Panc1 (cell line): Measurements from ENCODE around the gene KASH5. TPM values are rescaled to one million over a fixed set of nuclear protein-coding genes. Genes with fewer than 3 reads are reported as not detected.

Source experiments
- ATAC-seq: fragments of 200-7000 bp; cut with Tn5 transposase; 2 replicates; pipeline ENCODE4 v1.9.1; 2020; ENCODE audit warnings: mild to moderate bottlenecking, moderate library complexity
- BruUV-seq: library from RNA; stranded (reverse); fragments of 400-500 nt; replicated peaks from 2 replicates; lab custom pipeline; 2021; lab: Mats Ljungman, UMichigan
- CTCF ChIA-PET: fragments of 300-600 bp; sonication (Branson Sonifier 250); formaldehyde crosslinking; loops from one replicate; lab custom pipeline; 2022; ENCODE audit warnings: antibody characterized with exemption; lab: Charles Lee
- POLR2A ChIA-PET: fragments of 300-600 bp; sonication (Branson Sonifier 250); formaldehyde crosslinking; loops from one replicate; lab custom pipeline; 2022; ENCODE audit warnings: antibody characterized with exemption; lab: Charles Lee
- DNase-seq: peaks from one replicate; pipeline ENCODE4 v3.0.0-alpha.2; 2010; ENCODE audit warnings: low read depth, low spot score
- H3K27ac ChIP-seq: 2 replicates; pipeline ENCODE4 v1.5.1; 2011; ENCODE audit warnings: mild to moderate bottlenecking, low read length, inconsistent platforms
- H3K27me3 ChIP-seq: fragments of 200-500 bp; sonication (Bioruptor generic); 2 replicates; pipeline ENCODE4 v1.6.0; 2014; ENCODE audit warnings: low read length, inconsistent platforms; ENCODE audit not compliant: control insufficient read depth, insufficient read depth
- H3K36me3 ChIP-seq: fragments of 200-500 bp; sonication (Bioruptor generic); 2 replicates; pipeline ENCODE4 v1.5.1; 2014; ENCODE audit warnings: inconsistent platforms, mild to moderate bottlenecking, low read length, moderate library complexity; ENCODE audit not compliant: control insufficient read depth, insufficient read depth
- H3K4me1 ChIP-seq: 2 replicates; pipeline ENCODE4 v1.5.1; 2011; ENCODE audit warnings: inconsistent platforms, mild to moderate bottlenecking, low read length, moderate library complexity; ENCODE audit not compliant: control insufficient read depth, insufficient read depth
- H3K4me3 ChIP-seq, 2 experiments: 2 replicates each; pipeline ENCODE4 v1.5.1; 2011 to 2012; ENCODE audit warnings: low read depth in 2 of 2, low read length in 2 of 2, mild to moderate bottlenecking in 2 of 2, inconsistent platforms in 1 of 2, moderate library complexity in 1 of 2
- H3K9me3 ChIP-seq: fragments of 200-500 bp; sonication (Bioruptor generic); 2 replicates; pipeline ENCODE4 v1.5.1; 2014; ENCODE audit warnings: low read depth, mild to moderate bottlenecking, inconsistent platforms, low read length, moderate library complexity; ENCODE audit not compliant: control insufficient read depth, insufficient read depth
- CTCF ChIP-seq: fragments of 450-650 bp; IDR thresholded peaks from 2 replicates; pipeline ENCODE4 v1.5.1; 2017; ENCODE audit warnings: mild to moderate bottlenecking
- POLR2AphosphoS5 ChIP-seq: IDR thresholded peaks from 2 replicates; pipeline ENCODE4 v1.6.1; 2012; ENCODE audit warnings: mild to moderate bottlenecking, low read depth, low read length, moderate library complexity
- REST ChIP-seq, 2 experiments: IDR thresholded peaks; 2 replicates each; pipeline ENCODE4 v1.6.1; 2011 to 2012; ENCODE audit warnings: low read depth in 2 of 2, control low read depth in 1 of 2, low read length in 1 of 2, mild to moderate bottlenecking in 1 of 2, moderate library complexity in 1 of 2; ENCODE audit not compliant: insufficient read depth in 1 of 2
- SIN3A ChIP-seq: IDR thresholded peaks from 2 replicates; pipeline ENCODE4 v1.6.1; 2012; ENCODE audit warnings: low read depth, mild to moderate bottlenecking, low read length, moderate library complexity, borderline replicate concordance; ENCODE audit not compliant: insufficient read depth
- TCF7L2 ChIP-seq: IDR thresholded peaks from 2 replicates; pipeline ENCODE4 v1.6.1; 2011; ENCODE audit warnings: mild to moderate bottlenecking, low read depth, low read length, inconsistent platforms
- in situ Hi-C: cut with HindIII; loops from 2 replicates; pipeline ENCODE4 v1.10.0; 2016; ENCODE audit warnings: low sequenced_read_pairs, low pct_unique_long_range_greater_than_20kb
- intact Hi-C: fragments of 100-400 bp; cut with micrococcal nuclease; formaldehyde crosslinking; loops from one replicate; pipeline ENCODE4 v1.10.0; 2022; ENCODE audit not compliant: unreplicated experiment
- total RNA-seq: library from RNA; stranded (reverse); gene quantifications from one replicate; pipeline ENCODE4 v1.2.1, GENCODE V29; 2021; ENCODE audit not compliant: unreplicated experiment

Gene KASH5
- total RNA-seq, 1 experiment from 2014 or later = not detected

- BruUV-seq = no TSS peak
- no peak overlapping the region for H3K4me3 ChIP-seq
- CTCF ChIA-PET = no interaction called here
- no peak overlapping the region for H3K27ac ChIP-seq
- H3K4me1 ChIP-seq = no peaks in the 10 kb centered on the region; the same call in 1 of the 2 replicates
- in situ Hi-C loops = no loop called here
- no peak for TF ChIP-seq POLR2AphosphoS5
- TF ChIP-seq CTCF = no peak
- no peak for TF ChIP-seq SIN3A
- TF ChIP-seq TCF7L2 = no peak
- POLR2A ChIA-PET = no interaction called here
- ATAC-seq (no peak), DNase-seq (no peak)
- H3K9me3 ChIP-seq = no peaks in the 10 kb centered on the region
- no peaks in the 10 kb centered on the region for H3K36me3 ChIP-seq
- intact Hi-C loops = no loop called here
- H3K27me3 ChIP-seq = peaks cover 9% of the 10 kb centered on the region; the same call in 1 of the 2 replicates
These were observed 49.2 kb downstream of the KASH5 start for GRCh38 chr19:49437231-49437630.

- ATAC-seq (no peak), DNase-seq (no peak)
- Histone ChIP-seq H3K9me3 (no peaks in the 10 kb centered on the region), H3K27me3 (peaks cover 9% of the 10 kb centered on the region; the same call in 1 of the 2 replicates), H3K4me1 (no peaks in the 10 kb centered on the region; the same call in 1 of the 2 replicates), H3K27ac (no peak overlapping the region), H3K36me3 (no peaks in the 10 kb centered on the region), H3K4me3 (no peak overlapping the region)
- CTCF ChIA-PET = no interaction called here
- TF ChIP-seq REST (IDR thresholded peaks at IDR 0.05; ENCODE audit: insufficient read depth in 1 of 2, low read depth in 2 of 2, low read length in 1 of 2) (no peak), SIN3A (no peak), POLR2AphosphoS5 (no peak), TCF7L2 (no peak), CTCF (no peak)
- BruUV-seq = no TSS peak
- POLR2A ChIA-PET = no interaction called here
- in situ Hi-C loops = no loop called here
- intact Hi-C loops = no loop called here
These were observed 50.2 kb downstream of the KASH5 start for GRCh38 chr19:49438261-49438660.
